BE2C (cell line): ENCODE results near the gene LHX1.
A peak's percentile ranks its signal among the peaks of the same experiment; 100 is the strongest.

ENCODE experiments used
- DNase-seq: peaks from one replicate; pipeline ENCODE4 v3.0.0-alpha.2; 2020
- H3K27me3 ChIP-seq: fragments of 250-450 bp; sonication (Bioruptor Pico); 2 replicates; pipeline ENCODE4 v1.5.1; 2020; ENCODE audit warnings: mild to moderate bottlenecking
- H3K36me3 ChIP-seq: fragments of 250-450 bp; sonication (Bioruptor Pico); 2 replicates; pipeline ENCODE4 v1.5.1; 2020; ENCODE audit warnings: mild to moderate bottlenecking
- H3K4me1 ChIP-seq: fragments of 250-450 bp; sonication (Bioruptor Pico); 2 replicates; pipeline ENCODE4 v1.5.1; 2020
- H3K4me3 ChIP-seq: 2 replicates; pipeline ENCODE4 v1.5.1; 2011; ENCODE audit warnings: low read depth, low read length
- H3K9me3 ChIP-seq: fragments of 250-450 bp; sonication (Bioruptor Pico); 2 replicates; pipeline ENCODE4 v1.5.1; 2020
- CTCF ChIP-seq: IDR thresholded peaks from 2 replicates; pipeline ENCODE4 v1.5.1; 2012; ENCODE audit warnings: mild to moderate bottlenecking, low read depth, low read length

LHX1 gene

GRCh38 chr17:36939802-36940312, 2.6 kb downstream of the LHX1 start:
- TF ChIP-seq CTCF: no peak
- Histone ChIP-seq H3K9me3 (peaks cover 3% of the 10 kb centered on the region; the same call in 1 of the 2 replicates), H3K4me1 (peaks cover 18% of the 10 kb centered on the region), H3K36me3 (no peaks in the 10 kb centered on the region), H3K4me3 (no peak overlapping the region), H3K27me3 (peaks cover 98% of the 10 kb centered on the region)
- no peak for DNase-seq

- H3K36me3 ChIP-seq: no peaks in the 10 kb centered on the region
- DNase-seq: no peak
- no peak for TF ChIP-seq CTCF
- H3K4me3 ChIP-seq: no peak overlapping the region
- peaks cover 3% of the 10 kb centered on the region; the same call in 1 of the 2 replicates for H3K9me3 ChIP-seq
- H3K4me1 ChIP-seq: peaks cover 11% of the 10 kb centered on the region
- peaks cover 98% of the 10 kb centered on the region for H3K27me3 ChIP-seq
Observed at GRCh38 chr17:36940313-36941264, 3.3 kb downstream of the LHX1 start.

GRCh38 chr17:36941265-36942010, 4.2 kb downstream of the LHX1 start:
- H3K4me3 ChIP-seq: no peak overlapping the region
- no peak for TF ChIP-seq CTCF
- no peaks in the 10 kb centered on the region for H3K36me3 ChIP-seq
- no peak for DNase-seq
- peaks cover 98% of the 10 kb centered on the region for H3K27me3 ChIP-seq
- H3K9me3 ChIP-seq: peaks cover 3% of the 10 kb centered on the region; the same call in 1 of the 2 replicates
- H3K4me1 ChIP-seq: peaks cover 4% of the 10 kb centered on the region

GRCh38 chr17:36942019-36942599, 4.8 kb downstream of the LHX1 start:
- H3K9me3 ChIP-seq: peaks cover 3% of the 10 kb centered on the region; the same call in 1 of the 2 replicates
- H3K4me1 ChIP-seq: peaks cover 4% of the 10 kb centered on the region
- no peak for DNase-seq
- peaks cover 98% of the 10 kb centered on the region for H3K27me3 ChIP-seq
- TF ChIP-seq CTCF: no peak
- H3K36me3 ChIP-seq: no peaks in the 10 kb centered on the region
- peak overlapping the region; percentile 30 for H3K4me3 ChIP-seq

- Histone ChIP-seq H3K4me1 (peaks cover 4% of the 10 kb centered on the region), H3K9me3 (peaks cover 3% of the 10 kb centered on the region; the same call in 1 of the 2 replicates), H3K4me3 (peak overlapping the region; percentile 30; the same call in 1 of the 2 replicates), H3K36me3 (no peaks in the 10 kb centered on the region), H3K27me3 (peaks cover 98% of the 10 kb centered on the region)
- DNase-seq: no peak
- no peak for TF ChIP-seq CTCF
Observed at GRCh38 chr17:36942631-36943125, 5.4 kb downstream of the LHX1 start.
